GM18498 (cell line): ENCODE data around the gene DIP2C.
"Not testable (repeated sequence)": the region's sequence is repeated elsewhere in the genome, so short reads cannot be mapped to it uniquely, and the experiment has no call there.

Source experiments
- ATAC-seq: cut with Tn5 transposase; IDR thresholded peaks from one replicate; pipeline ENCODE4 v1.9.1; 2021; ENCODE audit warnings: mild to moderate bottlenecking, moderate library complexity; ENCODE audit not compliant: unreplicated experiment

DIP2C gene

GRCh38 chr10:271201-271600 is 418.3 kb downstream of the DIP2C start:
- no peak for ATAC-seq

GRCh38 chr10:269440-270074 is 419.9 kb downstream of the DIP2C start:
- no peak for ATAC-seq

DNA sequence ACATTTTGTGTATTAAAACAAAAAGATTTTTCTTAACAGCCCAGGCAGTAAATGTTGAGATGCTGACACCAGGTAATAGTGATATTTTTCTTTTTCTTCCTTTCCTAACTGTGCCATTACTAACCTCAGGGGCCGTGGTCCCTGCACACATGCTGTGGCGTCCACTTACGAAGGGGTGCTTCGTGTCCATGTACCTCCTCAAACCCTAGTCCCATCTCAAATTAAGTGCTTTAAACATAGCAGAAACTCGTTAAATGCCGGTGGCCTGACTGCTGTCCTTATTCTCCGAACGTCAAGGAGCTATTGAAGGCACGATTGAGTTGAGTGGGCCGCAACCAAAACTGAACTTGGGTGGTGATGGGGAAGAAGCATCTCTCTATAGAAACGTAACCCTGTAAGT is 421.8 kb downstream of the DIP2C start:
- ATAC-seq, result no peak

- no peak for ATAC-seq
Measured at GRCh38 chr10:266974-267425, 422.5 kb downstream of the DIP2C start.

DNA sequence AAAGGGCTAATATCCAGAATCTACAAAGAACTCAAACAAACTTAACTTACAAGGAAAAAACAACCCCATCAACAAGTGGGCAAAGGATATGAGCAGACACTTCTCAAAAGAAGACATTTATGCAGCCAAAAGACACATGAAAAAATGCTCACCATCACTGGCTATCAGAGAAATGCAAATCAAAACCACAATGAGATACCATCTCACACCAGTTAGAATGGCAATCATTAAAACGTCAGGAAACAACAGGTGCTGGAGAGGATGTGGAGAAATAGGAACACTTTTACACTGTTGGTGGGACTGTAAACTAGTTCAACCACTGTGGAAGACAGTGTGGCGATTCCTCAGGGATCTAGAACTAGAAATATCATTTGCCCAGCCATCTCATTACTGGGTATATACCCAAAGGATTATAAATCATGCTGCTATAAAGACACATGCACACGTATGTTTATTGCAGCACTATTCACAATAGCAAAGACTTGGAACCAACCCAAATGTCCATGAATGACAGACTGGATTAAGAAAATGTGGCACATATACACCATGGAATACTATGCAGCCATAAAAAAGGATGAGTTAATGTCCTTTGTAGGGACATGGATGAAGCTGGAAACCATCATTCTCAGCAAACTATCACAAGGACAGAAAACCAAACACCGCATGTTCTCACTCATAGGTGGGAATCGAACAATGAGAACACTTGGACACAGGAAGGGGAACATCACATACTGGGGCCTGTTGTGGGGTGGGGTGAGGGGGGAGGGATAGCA is 423.5 kb downstream of the DIP2C start:
- not testable (repeated sequence) for ATAC-seq

- not testable (repeated sequence) for ATAC-seq
Measured at GRCh38 chr10:265074-265440, 424.4 kb downstream of the DIP2C start.

DNA sequence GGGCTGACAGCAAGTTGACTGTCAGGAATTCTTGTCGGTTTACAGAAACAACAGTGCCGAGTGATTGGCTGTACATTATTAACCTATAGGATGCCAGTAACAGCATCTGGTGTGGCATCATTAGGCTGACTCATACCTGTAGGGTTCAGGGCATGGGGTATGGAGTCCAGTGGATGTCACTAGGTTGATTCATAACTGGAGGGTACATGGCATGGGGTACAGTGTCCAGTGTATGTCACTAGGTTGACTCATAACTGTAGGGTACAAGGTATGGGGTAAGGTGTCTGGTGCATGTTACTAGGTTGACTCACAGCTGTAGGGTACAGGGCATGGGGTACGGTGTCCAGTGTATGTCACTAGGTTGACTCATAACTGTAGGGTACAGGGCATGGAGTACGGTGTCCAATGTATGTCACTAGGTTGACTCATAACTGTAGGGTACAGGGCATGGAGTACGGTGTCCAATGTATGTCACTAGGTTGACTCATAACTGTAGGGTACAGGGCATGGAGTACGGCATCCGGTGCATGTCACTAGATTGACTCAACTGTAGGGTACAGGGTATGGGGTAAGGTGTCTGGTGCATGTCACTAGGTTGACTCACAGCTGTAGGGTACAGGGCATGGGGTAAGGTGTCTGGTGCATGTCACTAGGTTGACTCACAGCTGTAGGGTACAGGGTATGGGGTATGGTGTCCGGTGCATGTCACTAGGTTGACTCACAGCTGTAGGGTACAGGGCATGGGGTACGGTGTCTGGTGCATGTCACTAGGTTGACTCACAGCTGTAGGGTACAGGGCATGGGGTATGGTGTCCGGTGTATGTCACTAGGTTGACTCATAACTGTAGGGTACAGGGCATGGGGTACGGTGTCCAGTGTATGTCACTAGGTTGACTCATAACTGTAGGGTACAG is 425.1 kb downstream of the DIP2C start:
- ATAC-seq, result not testable (repeated sequence)

GRCh38 chr10:260819-261429 is 428.5 kb downstream of the DIP2C start:
- ATAC-seq, result no peak

DNA sequence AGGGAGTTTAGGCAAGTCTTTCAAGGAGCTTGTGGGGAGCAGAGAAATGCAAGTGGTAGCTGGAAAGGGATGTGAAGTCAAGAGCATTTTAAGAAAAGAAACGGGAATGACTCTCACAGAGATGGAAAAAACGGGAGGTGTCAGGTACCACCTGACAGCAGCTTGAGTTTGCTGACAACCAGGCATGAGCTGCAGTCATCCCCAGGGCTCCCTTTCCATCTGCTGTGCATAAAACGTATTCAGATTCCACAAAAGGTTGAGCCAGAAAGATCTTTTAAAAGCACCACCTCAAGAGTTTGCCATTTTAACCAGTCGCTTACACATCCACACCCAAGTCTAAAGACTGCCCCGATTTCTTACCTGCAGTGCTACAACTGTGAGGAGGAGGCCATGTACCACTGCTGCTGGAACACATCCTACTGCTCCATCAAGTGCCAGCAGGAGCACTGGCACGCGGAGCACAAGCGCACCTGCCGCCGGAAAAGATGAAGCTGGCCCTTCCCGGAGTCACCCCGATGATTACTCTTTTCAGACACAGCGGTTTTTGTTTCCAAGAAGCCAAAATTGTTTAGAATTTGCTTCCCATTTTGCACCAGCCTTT is 437.4 kb downstream of the DIP2C start:
- no peak for ATAC-seq

DNA sequence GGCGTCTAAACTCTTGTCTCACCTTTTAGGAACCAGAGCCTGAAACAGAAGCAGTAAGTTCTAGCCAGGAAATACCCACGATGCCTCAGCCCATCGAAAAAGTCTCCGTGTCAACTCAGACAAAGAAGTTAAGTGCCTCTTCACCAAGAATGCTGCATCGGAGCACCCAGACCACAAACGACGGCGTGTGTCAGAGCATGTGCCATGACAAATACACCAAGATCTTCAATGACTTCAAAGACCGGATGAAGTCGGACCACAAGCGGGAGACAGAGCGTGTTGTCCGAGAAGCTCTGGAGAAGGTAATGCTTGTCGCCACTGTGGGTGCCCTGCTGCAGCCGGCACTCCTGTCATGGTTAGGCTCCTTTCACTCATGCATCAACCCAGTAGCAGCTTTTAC is 441.2 kb downstream of the DIP2C start:
- no peak for ATAC-seq

DNA sequence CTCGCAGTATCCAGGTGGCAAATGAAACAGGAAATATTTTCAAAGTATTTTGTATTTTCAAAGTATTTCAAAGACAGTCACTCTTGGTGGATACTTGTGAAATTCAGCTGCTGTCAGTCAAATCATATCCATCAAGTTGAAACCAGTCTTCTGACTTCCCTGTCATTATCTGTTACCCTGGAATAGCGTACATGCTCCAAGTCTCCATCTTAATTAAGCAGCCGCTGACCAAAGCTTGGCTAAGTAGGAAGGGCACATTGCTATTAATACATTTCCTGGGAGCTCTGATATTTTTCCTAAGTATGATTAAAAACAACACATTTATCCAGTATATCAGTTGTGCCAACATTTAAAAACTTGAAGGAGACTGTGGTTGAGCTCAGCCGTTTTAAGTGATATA is 442.0 kb downstream of the DIP2C start:
- no peak for ATAC-seq

DNA sequence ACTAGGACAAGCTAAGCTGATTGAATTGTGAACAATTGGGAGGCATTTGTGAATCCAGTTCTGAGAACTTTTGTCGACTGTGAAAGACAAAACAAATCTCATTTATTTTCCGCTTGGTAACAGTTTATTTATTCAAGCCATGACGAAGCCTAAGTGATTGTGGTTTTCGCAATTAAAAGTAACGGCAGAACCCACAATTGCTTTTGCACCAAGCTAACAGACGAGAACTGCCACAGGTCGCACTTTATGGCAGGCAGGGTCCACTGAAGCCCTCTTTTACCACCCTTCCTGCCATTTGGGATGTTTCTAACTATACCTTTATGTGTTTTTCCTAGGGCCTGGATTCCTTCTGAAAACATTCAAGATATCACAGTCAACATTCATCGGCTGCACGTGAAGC is 443.0 kb downstream of the DIP2C start:
- ATAC-seq, result no peak

DNA sequence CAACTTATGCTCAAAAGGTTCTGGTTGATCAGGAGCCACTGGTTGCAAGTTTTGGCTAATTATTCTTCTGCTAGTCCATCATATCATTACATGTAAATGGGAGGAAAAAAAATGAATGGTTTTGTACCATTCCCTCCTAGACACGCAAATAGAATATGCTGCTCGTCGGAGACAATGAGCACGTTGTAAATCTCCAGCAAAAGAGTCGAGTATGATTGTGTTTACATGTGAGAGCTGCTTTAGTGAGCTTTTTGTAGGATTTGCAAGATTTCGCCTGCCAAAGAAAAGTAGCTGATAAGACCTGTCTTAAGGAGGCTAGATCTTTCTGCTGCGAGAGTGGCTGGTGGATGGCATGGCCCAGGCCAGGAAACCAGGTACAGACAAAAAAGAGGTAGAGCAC is 445.2 kb downstream of the DIP2C start:
- no peak for ATAC-seq

- no peak for ATAC-seq
Measured at GRCh38 chr10:241966-242643, 447.4 kb downstream of the DIP2C start.

DNA sequence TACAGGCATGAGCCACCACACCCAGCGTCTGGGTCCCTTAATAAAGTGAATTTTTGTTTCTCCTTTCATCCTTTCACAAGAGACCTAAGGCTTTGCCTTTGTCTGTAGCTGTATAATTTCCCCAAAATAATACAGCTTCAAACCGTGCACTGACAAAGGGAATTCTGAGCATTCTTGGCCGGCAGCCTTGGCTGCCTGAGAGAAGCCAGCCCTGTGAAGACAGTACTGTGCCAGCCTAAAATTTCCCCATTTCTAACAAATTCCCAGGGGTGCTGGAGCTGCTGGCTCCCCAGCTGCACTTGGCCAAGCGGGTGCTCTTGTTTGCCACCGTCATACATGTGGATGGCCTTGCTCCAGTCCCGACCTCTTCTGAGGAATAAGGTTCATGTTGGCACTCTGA is 448.0 kb downstream of the DIP2C start:
- no peak for ATAC-seq

DNA sequence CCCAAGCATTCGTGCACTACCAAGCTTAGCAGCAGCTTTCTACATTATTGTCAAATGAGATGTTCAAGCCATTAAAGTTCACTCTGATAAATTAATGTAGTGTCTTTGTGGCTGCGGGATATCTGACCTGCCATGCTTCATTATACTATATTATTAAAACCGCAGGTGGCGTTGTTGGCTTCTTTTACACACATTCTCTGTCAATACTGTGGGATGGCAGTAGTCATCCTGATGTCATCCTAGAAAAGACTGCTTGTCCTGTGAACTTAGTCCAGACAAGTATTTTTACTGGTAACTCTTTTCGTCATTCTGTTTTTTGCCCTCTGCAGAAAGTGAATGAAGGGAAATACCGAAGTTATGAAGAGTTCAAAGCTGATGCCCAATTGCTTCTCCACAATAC is 450.4 kb downstream of the DIP2C start:
- ATAC-seq, result no peak

DNA sequence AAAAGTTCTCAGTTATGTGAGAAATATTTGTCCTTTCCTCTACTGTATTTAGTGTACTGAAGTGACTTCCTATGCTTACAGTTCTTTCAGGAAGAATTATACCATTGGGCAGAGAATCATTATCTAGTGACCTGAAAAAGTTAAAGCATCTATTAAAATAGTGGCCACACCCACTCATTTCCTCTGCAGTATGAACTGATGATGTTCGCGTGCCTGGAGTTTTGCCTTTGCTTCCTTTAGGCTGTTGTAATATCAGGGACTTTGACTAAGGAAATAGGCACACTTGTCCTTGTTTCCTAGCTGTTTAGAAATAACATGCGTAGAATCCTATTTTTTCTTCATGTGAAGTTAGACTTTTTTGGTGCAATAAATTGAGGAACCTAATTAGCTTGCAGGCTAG is 453.6 kb downstream of the DIP2C start:
- ATAC-seq, result no peak

DNA sequence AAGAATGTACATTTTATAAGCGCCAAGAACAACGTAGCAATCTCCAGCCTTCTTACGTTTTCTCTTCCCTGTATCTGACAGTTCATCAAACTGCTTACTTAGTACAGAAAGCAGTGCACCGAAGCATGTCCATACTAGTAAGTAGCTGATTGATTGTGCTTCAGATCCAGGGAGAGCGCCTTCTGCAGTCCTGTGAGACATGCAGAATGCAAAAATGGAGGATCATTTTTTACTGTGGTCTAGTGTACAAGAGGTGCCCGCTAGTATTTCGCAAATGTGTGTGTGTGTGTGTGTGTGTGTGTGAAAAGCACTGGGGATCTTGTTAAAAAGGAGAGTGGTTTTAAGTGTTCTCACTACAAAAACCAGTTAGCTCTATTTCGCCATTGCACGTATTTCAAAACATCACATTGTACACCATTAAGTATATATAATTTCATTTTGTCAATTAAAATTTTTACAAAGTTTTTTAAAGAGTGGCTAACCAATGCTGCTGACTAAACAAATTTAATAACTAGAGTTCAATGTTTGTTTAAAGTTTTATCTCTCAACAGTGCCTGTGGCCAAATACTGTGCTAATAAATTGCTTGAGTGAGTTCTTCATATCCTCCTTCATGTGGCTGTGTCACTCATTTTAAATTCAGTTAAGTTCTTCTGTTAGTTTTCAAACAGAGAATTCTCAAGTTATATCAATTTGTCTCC is 454.6 kb downstream of the DIP2C start:
- ATAC-seq, result no peak

DNA sequence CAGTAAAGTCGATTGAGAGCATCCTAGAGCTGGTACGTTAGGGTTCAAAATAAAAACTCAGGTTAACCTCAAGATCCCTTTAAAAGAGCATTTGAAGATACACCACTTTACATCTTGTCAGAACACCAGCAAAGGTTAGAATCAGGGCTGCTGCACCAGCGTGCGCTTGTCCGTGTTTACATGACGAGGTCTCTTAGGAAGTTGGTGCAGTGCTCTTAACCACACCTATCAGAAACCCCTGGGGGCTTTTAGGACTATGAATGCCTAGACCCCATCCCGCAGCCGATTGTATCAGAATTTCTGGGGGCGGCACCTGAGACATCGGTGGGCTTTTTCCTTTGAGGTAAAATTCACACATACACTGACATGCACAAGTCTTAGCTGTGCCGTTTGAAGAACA is 456.6 kb downstream of the DIP2C start:
- ATAC-seq, result no peak

GRCh38 chr10:232061-232460 is 457.4 kb downstream of the DIP2C start:
- ATAC-seq, result no peak
